ENCODE data around the gene DSCAML1. TPM values are rescaled to one million over a fixed set of nuclear protein-coding genes. Genes with fewer than 3 reads are reported as not detected.

Gene DSCAML1
- polyA plus RNA-seq, 3 donors: 2.4 to 4.0 (median 2.9) TPM

GRCh38 chr11:117551761-117552343 lies 245.2 kb downstream of the DSCAML1 start:
- DNase-seq: no peak

DNA sequence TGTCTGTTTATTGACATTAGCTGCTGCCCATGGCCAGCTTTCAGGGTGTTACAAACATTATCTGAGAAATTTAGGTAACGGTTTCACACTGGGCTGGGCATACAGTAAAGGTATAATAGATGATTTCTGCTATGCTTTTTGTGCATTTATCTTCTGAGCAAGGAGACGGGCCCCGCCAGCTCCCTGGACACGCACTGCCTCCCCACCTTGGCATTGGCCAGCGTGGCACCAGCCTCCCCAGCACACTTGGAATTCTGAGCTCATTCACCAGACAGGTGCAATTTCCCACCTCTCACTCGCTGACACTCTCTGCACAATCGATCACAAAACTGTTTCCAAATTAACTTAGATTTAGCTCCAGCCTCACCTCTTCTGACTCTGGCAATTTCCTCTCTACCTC lies 246.6 kb downstream of the DSCAML1 start:
- no peak for DNase-seq

- no peak for DNase-seq
These were observed 247.6 kb downstream of the DSCAML1 start for GRCh38 chr11:117549417-117549816.

DNA sequence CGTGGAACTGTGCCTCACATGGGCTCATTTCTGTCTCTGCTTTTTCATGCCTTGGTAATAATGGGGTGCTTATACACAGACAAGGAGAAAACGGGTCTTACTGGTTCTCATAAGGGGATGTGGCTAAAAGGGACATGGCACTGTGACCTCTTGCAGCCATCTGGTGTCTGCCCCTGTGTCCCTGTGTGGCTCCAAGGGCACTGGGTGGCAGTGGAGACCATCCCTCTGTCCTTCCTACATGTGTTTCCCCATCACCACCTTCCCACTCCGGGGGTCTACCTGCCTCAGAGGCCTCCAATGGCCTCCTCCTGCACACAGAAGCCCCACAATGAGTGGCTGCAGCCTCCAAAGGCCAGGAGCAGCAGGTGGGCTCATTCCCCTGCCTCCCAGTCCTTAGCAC lies 248.1 kb downstream of the DSCAML1 start:
- DNase-seq: no peak

GRCh38 chr11:117547946-117548345 lies 249.1 kb downstream of the DSCAML1 start:
- DNase-seq: no peak

DNA sequence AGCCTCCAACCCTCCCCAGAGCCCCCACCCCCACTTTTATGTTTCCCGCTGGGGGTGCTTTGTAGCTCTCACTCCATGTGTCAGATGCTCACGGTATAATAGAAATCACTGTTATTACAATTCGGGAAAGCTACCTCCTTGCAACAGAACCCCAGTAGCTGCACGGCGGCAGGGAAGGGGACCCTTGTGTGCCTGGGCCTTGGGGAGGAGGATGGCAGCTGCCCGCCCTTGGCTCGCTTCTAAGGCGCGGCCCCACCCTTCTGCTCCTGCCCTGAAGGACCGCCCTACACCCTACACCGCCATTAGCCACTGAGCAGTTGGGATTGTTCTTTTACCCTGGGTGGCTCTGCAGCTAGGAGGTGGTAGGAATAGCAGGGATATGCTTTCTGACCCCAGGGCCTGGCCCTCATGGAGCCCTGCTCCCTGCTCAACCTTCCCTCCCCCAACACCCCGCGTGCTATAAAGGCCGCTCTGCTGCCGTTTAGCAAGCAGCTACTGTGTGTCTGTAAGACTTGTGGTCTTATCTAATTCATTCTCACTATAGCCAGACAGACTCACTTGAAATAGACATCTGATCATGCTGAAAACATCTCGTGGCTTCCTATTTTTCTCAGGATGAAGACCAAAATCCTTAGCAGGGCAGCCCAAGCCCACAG lies 249.7 kb downstream of the DSCAML1 start:
- DNase-seq: no peak

- no peak for DNase-seq
These were observed 250.4 kb downstream of the DSCAML1 start for GRCh38 chr11:117546431-117547194.

DNA sequence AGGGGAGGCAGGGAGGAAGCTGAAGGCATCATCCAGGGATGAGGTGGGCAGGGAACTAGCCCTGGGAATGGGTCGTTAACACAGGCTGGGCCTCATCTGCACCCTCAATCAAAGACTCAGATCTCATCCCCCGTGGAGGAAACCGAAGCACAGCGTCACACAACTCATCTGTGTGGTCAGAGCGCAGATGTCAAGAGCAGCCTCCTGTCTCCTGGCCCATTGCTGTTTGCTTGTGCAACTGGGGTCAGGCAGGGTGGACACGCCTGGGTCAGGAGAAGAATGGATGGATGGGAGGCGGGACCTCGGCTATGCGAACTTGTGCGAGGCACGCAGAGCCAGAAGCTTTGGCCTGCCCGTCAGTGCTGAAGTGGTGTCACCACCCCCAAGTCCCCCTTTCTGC lies 251.3 kb downstream of the DSCAML1 start:
- DNase-seq: no peak

DNA sequence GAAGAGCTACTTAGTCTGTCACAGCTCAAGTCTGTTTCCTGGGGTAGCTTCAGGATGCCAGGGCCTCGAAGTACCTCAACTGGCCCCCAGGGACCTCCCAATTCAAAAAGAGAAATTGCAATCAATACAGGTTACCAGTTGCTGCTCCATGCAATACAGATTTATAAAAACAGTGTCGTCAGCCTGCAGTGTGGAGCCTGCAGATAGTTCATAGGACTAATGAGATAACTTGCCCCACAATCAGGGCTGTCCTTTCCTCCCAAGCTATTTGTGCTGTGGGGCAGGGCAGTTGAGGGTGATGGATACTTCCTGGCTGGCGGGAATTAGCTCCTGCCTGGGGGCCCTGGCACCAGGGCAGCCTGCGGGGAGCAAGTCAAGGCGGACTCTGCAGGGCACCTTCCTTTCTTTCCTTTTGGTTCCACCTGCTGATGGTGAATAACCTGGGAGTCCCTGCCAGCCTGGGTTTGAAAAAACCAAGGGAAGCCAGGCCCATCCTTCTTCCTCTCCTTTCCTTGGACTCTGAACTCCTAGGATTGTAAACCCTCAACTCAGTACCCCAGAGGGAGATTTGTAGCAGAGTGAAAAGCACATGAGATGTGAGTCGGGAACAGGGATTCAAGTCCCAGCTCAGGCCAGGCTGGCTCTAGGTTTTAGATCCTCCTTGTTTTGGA lies 252.8 kb downstream of the DSCAML1 start:
- DNase-seq: no peak

DNA sequence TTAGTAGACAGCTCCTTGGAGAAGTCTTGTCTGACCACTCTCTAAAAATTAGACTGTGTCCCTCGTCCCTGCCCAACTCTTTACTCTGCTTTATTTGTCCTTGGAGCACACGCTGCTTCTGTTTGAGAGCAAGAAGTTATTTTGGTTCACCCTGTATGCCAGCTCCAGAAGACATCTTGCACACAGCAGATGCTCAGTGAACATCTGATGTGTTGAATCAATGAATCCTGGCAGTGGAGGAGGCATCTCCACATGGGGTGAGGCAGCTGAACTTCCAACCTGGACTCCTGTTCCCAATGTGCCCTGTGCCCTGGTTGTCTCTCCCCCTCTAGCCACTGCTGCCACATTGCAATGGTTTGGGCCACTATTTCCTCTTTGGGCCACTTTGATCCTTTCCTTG lies 255.8 kb downstream of the DSCAML1 start:
- no peak for DNase-seq

- DNase-seq: peak; percentile 65
These were observed 258.5 kb downstream of the DSCAML1 start for GRCh38 chr11:117538263-117539135.

GRCh38 chr11:117535850-117536411 lies 261.1 kb downstream of the DSCAML1 start:
- no peak for DNase-seq

DNA sequence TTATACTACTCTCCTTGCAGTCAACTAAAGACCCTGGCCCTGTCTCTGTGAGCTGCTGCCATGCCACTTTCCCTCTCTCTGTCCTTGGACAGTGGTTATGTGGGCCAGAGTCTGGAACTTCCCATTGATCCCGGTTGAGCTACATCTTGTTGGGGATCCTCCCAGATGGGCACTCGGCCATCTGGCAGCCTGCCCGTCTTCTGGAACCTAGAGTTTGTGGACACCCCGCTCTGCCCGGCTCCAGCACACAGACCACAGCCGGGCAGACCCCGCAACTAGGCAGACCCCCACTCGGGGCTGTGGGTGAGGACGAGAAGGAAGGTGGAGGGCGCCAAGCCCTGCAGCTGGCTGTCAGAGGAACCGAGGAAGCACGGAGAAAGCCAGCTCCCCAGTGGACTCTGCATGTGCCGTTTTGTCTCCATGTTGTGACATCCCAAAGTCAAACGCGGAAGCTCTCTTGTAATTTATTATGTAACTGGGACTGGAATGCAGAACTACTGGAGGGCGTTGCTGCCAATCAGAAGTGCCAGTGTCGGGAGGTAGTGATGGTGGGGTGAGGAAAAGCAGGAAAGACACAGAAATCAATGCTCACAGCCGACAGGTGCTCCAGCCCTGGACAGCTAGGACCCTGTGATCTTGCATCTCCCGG lies 261.7 kb downstream of the DSCAML1 start:
- DNase-seq: no peak

- no peak for DNase-seq
These were observed 264.4 kb downstream of the DSCAML1 start for GRCh38 chr11:117532568-117532967.

- no peak for DNase-seq
These were observed 267.2 kb downstream of the DSCAML1 start for GRCh38 chr11:117529816-117530215.

- peak; percentile 76 for DNase-seq
These were observed 268.8 kb downstream of the DSCAML1 start for GRCh38 chr11:117528097-117528721.

- DNase-seq: no peak
These were observed 269.7 kb downstream of the DSCAML1 start for GRCh38 chr11:117527271-117527670.

- DNase-seq: no peak
These were observed 271.0 kb downstream of the DSCAML1 start for GRCh38 chr11:117525866-117526542.

DNA sequence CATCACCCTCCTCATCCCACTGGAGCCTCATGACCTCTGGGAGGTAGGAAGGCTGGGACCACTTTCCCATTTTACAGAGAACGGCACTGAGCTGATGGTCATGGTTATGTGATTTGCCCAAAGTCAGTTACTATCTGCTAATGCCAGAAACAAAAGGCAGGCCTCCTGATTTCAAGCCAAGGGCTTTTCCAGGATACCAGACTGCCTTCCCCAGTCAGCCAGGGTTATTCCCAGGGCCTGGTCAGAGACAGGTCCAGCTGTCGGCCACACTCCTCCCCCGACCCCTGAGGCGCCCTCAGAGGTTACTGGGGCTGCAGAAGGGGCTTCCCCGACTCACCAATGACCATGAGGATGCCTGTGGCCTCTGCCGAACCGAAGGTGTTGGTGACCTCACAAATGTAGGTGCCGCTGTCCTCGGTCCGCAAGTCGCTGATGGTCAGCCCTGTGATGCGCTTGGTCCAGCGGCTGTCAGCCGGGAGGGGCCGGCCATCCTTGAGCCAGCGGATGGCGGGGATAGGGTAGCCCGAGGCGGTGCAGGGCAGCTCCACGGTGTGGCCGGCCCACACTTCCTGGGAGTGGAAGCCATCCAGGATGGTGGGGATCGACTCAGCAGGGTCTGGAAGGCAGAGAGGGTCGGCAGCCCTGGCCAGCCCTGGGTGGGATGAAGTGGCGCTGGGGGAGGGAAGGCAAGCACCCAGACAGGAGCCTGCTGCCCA lies 272.4 kb downstream of the DSCAML1 start:
- no peak for DNase-seq

Measured in renal pelvis (tissue), 4 donors.